IMR-90 (cell line): ENCODE data around the gene DEK. TPM values are rescaled to one million over a fixed set of nuclear protein-coding genes. Genes with fewer than 3 reads are reported as not detected.

Experiments
- ATAC-seq: fragments of 200-7000 bp; cut with Tn5 transposase; 2 replicates; pipeline ENCODE4 v1.9.1; 2020; ENCODE audit warnings: low read depth, mild to moderate bottlenecking, moderate library complexity
- BruUV-seq: library from RNA; stranded (reverse); fragments of 400-500 nt; replicated peaks from 2 replicates; lab custom pipeline; 2021; lab: Mats Ljungman, UMichigan
- CTCF ChIA-PET: fragments of 300-600 bp; formaldehyde crosslinking; extraction: SDS; loops from one replicate; lab custom pipeline; 2021; ENCODE audit warnings: antibody characterized with exemption; lab: Yijun Ruan, JAX
- POLR2A ChIA-PET: fragments of 300-600 bp; sonication (Branson Sonifier 250); formaldehyde crosslinking; loops from one replicate; lab custom pipeline; 2022; ENCODE audit warnings: antibody characterized with exemption; ENCODE audit not compliant: unreplicated experiment; lab: Charles Lee
- DNase-seq: peaks from one replicate; pipeline ENCODE4 v3.0.0; 2013
- H2AFZ ChIP-seq: replicated peaks from 2 replicates; pipeline ENCODE3; 2013; ENCODE audit warnings: low read length, mild to moderate bottlenecking; ENCODE audit not compliant: poor library complexity
- H2AK5ac ChIP-seq: 2 replicates; pipeline ENCODE4 v1.6.1; 2013; ENCODE audit warnings: low read depth, low read length, inconsistent platforms
- H2AK9ac ChIP-seq: replicated peaks from 2 replicates; pipeline ENCODE3; 2013; ENCODE audit warnings: mild to moderate bottlenecking, low read depth, low read length, moderate library complexity; ENCODE audit not compliant: poor library complexity
- H2BK120ac ChIP-seq: 2 replicates; pipeline ENCODE4 v1.6.1; 2013; ENCODE audit warnings: low read depth, low read length, inconsistent platforms
- H2BK15ac ChIP-seq: 3 replicates; pipeline ENCODE4 v1.6.1; 2013; ENCODE audit warnings: low read depth, low read length, inconsistent platforms
- H2BK20ac ChIP-seq: 2 replicates; pipeline ENCODE4 v1.6.1; 2013; ENCODE audit warnings: low read depth, mild to moderate bottlenecking, inconsistent platforms, low read length, moderate library complexity
- H2BK5ac ChIP-seq: 2 replicates; pipeline ENCODE4 v1.6.1; 2013; ENCODE audit warnings: mild to moderate bottlenecking, low read depth, low read length, inconsistent platforms; ENCODE audit not compliant: poor library complexity, severe bottlenecking
- H3K14ac ChIP-seq: replicated peaks from 2 replicates; pipeline ENCODE4 v1.6.1; 2013; ENCODE audit warnings: low read depth, low read length, inconsistent platforms
- H3K18ac ChIP-seq: 2 replicates; pipeline ENCODE4 v1.6.1; 2013; ENCODE audit warnings: low read depth, low read length, control low read depth
- H3K23ac ChIP-seq: 2 replicates; pipeline ENCODE4 v1.6.1; 2013; ENCODE audit warnings: low read depth, low read length, inconsistent platforms
- H3K27ac ChIP-seq: 2 replicates; pipeline ENCODE4 v1.5.1; 2013; ENCODE audit warnings: mild to moderate bottlenecking, control low read depth, low read length; ENCODE audit not compliant: insufficient read depth
- H3K27me3 ChIP-seq: 2 replicates; pipeline ENCODE4 v1.6.1; 2013; ENCODE audit warnings: low read length; ENCODE audit not compliant: control insufficient read depth, insufficient read depth
- H3K36me3 ChIP-seq: 2 replicates; pipeline ENCODE4 v1.6.1; 2013; ENCODE audit warnings: low read length, mixed read lengths; ENCODE audit not compliant: control insufficient read depth, insufficient read depth
- H3K4ac ChIP-seq: 2 replicates; pipeline ENCODE4 v1.6.1; 2013; ENCODE audit warnings: low read depth, low read length, inconsistent platforms
- H3K4me1 ChIP-seq: 2 replicates; pipeline ENCODE4 v1.6.1; 2013; ENCODE audit warnings: low read length, mixed read lengths; ENCODE audit not compliant: control insufficient read depth, insufficient read depth
- H3K4me2 ChIP-seq: 2 replicates; pipeline ENCODE4 v1.6.1; 2013; ENCODE audit warnings: low read depth, mild to moderate bottlenecking, control low read depth, low read length, moderate library complexity
- H3K4me3 ChIP-seq: 2 replicates; pipeline ENCODE4 v1.5.1; 2013; ENCODE audit warnings: low read depth, mild to moderate bottlenecking, control low read depth, low read length, moderate library complexity; ENCODE audit not compliant: insufficient read depth
- H3K56ac ChIP-seq: 2 replicates; pipeline ENCODE4 v1.6.1; 2013; ENCODE audit warnings: low read length, inconsistent platforms; ENCODE audit not compliant: insufficient read depth; ENCODE audit errors: extremely low read depth
- H3K79me1 ChIP-seq, 2 experiments: 2 replicates each; pipeline ENCODE4 v1.6.1; 2013; ENCODE audit warnings: low read length in 2 of 2, inconsistent platforms in 1 of 2, low read depth in 1 of 2
- H3K9ac ChIP-seq: 2 replicates; pipeline ENCODE4 v1.6.1; 2013; ENCODE audit warnings: low read depth, low read length, control low read depth
- H3K9me1 ChIP-seq: 2 replicates; pipeline ENCODE4 v1.6.1; 2013; ENCODE audit warnings: low read length, inconsistent platforms; ENCODE audit not compliant: insufficient read depth
- H3K9me3 ChIP-seq: 2 replicates; pipeline ENCODE4 v1.6.1; 2013; ENCODE audit warnings: low read length; ENCODE audit not compliant: control insufficient read depth, insufficient read depth
- H4K20me1 ChIP-seq: 2 replicates; pipeline ENCODE4 v1.6.1; 2013; ENCODE audit warnings: low read length, inconsistent platforms; ENCODE audit not compliant: insufficient read depth
- H4K5ac ChIP-seq: 2 replicates; pipeline ENCODE4 v1.6.1; 2013; ENCODE audit warnings: mild to moderate bottlenecking, low read depth, low read length, control low read depth
- H4K8ac ChIP-seq, 2 experiments: 2 replicates each; pipeline ENCODE4 v1.6.1; 2013; ENCODE audit warnings: low read depth in 2 of 2, low read length in 2 of 2, control low read depth in 1 of 2, inconsistent platforms in 1 of 2
- H4K91ac ChIP-seq: 2 replicates; pipeline ENCODE4 v1.6.1; 2013; ENCODE audit warnings: low read depth, low read length, inconsistent platforms; ENCODE audit not compliant: insufficient read depth
- CHD1 ChIP-seq: IDR thresholded peaks from 2 replicates; pipeline ENCODE4 v1.6.1; 2012; ENCODE audit warnings: low read depth, low read length, improper control_type of control experiment
- MXI1 ChIP-seq: IDR thresholded peaks from 2 replicates; pipeline ENCODE4 v1.6.1; 2012; ENCODE audit warnings: low read depth, mild to moderate bottlenecking, low read length, moderate library complexity, borderline replicate concordance
- NFE2L2 ChIP-seq: fragments of 150-350 bp; IDR thresholded peaks from 2 replicates; pipeline ENCODE4 v1.6.1; 2016; ENCODE audit warnings: low read depth, mild to moderate bottlenecking, low read length
- RCOR1 ChIP-seq: IDR thresholded peaks from 2 replicates; pipeline ENCODE4 v1.6.1; 2012; ENCODE audit warnings: mild to moderate bottlenecking, low read length, improper control_type of control experiment; ENCODE audit not compliant: insufficient replicate concordance
- SMC3 ChIP-seq: fragments of 150-350 bp; IDR thresholded peaks from 2 replicates; pipeline ENCODE4 v1.6.1; 2016; ENCODE audit warnings: low read depth, mild to moderate bottlenecking, antibody characterized with exemption, low read length, moderate library complexity
- WGBS, 2 experiments: methylation state at CpG; one replicate each; pipeline versions ENCODE4 v1.1.5 to v1.1.7; 2013; ENCODE audit warnings: missing lambda C conversion rate in 2 of 2; ENCODE audit not compliant: insufficient read length in 1 of 2; ENCODE audit errors: extremely low coverage in 2 of 2; 5-methylcytosine and 5-hydroxymethylcytosine counted together
- dilution Hi-C: fragments of 300-500 bp; cut with HindIII; formaldehyde crosslinking; loops from one replicate; pipeline ENCODE4 v1.14.3; 2018; ENCODE audit warnings: low sequenced_read_pairs; ENCODE audit not compliant: unreplicated experiment
- in situ Hi-C: fragments of 300-500 bp; cut with MboI; formaldehyde crosslinking; loops from 3 replicates; pipeline ENCODE4 v1.14.3; 2019; ENCODE audit warnings: low sequenced_read_pairs, inconsistent platforms, mixed read lengths
- intact Hi-C: fragments of 100-400 bp; cut with micrococcal nuclease; formaldehyde crosslinking; loops from 2 replicates; pipeline ENCODE4 v1.10.0; 2022
- polyA plus RNA-seq, 3 experiments: library from polyadenylated mRNA; depleted of rRNA; stranded (reverse); fragments of >200 nt; gene quantifications; 2 replicates each; pipeline ENCODE4 v1.2.3, GENCODE V29; 2012; ENCODE audit warnings: low replicate concordance in 1 of 3
- total RNA-seq: library from RNA; depleted of rRNA; stranded (reverse); fragments of >200 nt; gene quantifications from 2 replicates; pipeline ENCODE4 v1.2.3, GENCODE V29; 2012
- TF ChIP-seq, protein P1 (sequence below): fragments of 150-350 bp; IDR thresholded peaks from 2 replicates; pipeline ENCODE4 v1.6.1; 2016; ENCODE audit warnings: low read depth, mild to moderate bottlenecking, low read length, moderate library complexity, borderline replicate concordance
- TF ChIP-seq, protein P2 (sequence below): conservative IDR thresholded peaks from 2 replicates; pipeline ENCODE4 v1.5.1; 2012; ENCODE audit warnings: mild to moderate bottlenecking, low read depth, low read length, improper control_type of control experiment

The DEK gene
- total and polyA plus RNA-seq, 2 of the 4 experiments (the other 2 are of a cell fraction), result 33.5 to 37.1 TPM

DNA sequence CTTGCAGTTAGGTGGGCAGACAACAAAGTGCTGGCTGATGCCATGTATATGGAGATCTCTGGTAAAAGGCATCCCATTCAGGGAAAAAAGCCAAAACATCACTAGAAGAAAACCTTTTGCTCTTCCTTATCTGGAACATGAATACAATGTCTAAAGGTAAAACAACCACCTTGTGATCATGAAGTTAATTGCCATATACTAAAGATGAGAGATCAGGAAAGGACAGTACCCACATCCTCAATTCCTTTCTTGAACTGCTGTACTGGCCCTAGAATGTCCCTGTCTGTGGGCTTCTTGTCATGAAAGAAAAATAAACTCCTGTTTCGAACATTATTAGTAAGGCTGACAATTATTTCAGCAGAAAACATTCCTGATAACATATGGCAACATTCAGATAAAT is 19.3 kb downstream of the DEK start:
- no peak overlapping the region for H3K56ac ChIP-seq
- H4K8ac ChIP-seq, result no peak overlapping the region
- no peak overlapping the region for H2AK5ac ChIP-seq
- H3K9ac ChIP-seq, result no peak overlapping the region
- H2BK5ac ChIP-seq, result no peak overlapping the region
- no peak overlapping the region for H3K23ac ChIP-seq
- H3K14ac ChIP-seq, result no peak overlapping the region
- in situ Hi-C loops, result no loop called here
- no peak for DNase-seq
- no peak overlapping the region for H2BK120ac ChIP-seq
- no peak overlapping the region for H3K18ac ChIP-seq
- TF ChIP-seq SMC3 (no peak), RCOR1 (no peak), CHD1 (no peak), NFE2L2 (no peak), MXI1 (no peak)
- TF ChIP-seq, protein P1, sequence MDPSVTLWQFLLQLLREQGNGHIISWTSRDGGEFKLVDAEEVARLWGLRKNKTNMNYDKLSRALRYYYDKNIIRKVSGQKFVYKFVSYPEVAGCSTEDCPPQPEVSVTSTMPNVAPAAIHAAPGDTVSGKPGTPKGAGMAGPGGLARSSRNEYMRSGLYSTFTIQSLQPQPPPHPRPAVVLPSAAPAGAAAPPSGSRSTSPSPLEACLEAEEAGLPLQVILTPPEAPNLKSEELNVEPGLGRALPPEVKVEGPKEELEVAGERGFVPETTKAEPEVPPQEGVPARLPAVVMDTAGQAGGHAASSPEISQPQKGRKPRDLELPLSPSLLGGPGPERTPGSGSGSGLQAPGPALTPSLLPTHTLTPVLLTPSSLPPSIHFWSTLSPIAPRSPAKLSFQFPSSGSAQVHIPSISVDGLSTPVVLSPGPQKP, result no peak
- TF ChIP-seq, protein P2, sequence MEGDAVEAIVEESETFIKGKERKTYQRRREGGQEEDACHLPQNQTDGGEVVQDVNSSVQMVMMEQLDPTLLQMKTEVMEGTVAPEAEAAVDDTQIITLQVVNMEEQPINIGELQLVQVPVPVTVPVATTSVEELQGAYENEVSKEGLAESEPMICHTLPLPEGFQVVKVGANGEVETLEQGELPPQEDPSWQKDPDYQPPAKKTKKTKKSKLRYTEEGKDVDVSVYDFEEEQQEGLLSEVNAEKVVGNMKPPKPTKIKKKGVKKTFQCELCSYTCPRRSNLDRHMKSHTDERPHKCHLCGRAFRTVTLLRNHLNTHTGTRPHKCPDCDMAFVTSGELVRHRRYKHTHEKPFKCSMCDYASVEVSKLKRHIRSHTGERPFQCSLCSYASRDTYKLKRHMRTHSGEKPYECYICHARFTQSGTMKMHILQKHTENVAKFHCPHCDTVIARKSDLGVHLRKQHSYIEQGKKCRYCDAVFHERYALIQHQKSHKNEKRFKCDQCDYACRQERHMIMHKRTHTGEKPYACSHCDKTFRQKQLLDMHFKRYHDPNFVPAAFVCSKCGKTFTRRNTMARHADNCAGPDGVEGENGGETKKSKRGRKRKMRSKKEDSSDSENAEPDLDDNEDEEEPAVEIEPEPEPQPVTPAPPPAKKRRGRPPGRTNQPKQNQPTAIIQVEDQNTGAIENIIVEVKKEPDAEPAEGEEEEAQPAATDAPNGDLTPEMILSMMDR, result no peak
- no peak for ATAC-seq
- peaks cover 5% of the 10 kb centered on the region for H3K4me1 ChIP-seq
- H3K4ac ChIP-seq, result no peak overlapping the region
- H3K9me1 ChIP-seq, result 0 out of 2 replicates have a peak, but pooled peaks cover 3% of the 10 kb centered on the region
- H2AK9ac ChIP-seq, result no peak overlapping the region
- no peak overlapping the region for H3K4me3 ChIP-seq
- H3K27ac ChIP-seq, result no peak overlapping the region
- peaks cover 23 to 64% of the 10 kb centered on the region in 2 experiments for H3K79me1 ChIP-seq
- ChIA-PET CTCF (no interaction called here), POLR2A (no interaction called here)
- H4K20me1 ChIP-seq, result no peaks in the 10 kb centered on the region; the same call in 1 of the 2 replicates
- H2BK20ac ChIP-seq, result no peak overlapping the region
- no peak overlapping the region for H3K4me2 ChIP-seq
- no peak overlapping the region for H4K91ac ChIP-seq
- H2BK15ac ChIP-seq, result no peak overlapping the region
- no peak overlapping the region for H4K5ac ChIP-seq
- H3K9me3 ChIP-seq, result no peaks in the 10 kb centered on the region
- no peaks in the 10 kb centered on the region for H3K27me3 ChIP-seq
- BruUV-seq, result no TSS peak
- WGBS, 2 experiments, result no CpG with 5 or more reads among the region's 1 CpG
- no peak overlapping the region for H2AFZ ChIP-seq
- dilution Hi-C loops, result no loop called here
- peaks cover 25% of the 10 kb centered on the region for H3K36me3 ChIP-seq
- intact Hi-C loops, result loop anchor here (10.0 kb wide), 1 partner anchor 390 kb away; no protein-coding TSS in a partner anchor
